HG02623 (cell line): ENCODE measurements around the gene NFYB.
"Not testable (repeated sequence)": the region's sequence is repeated elsewhere in the genome, so short reads cannot be mapped to it uniquely, and the experiment has no call there.

Source experiments
- ATAC-seq: cut with Tn5 transposase; IDR thresholded peaks from one replicate; pipeline ENCODE4 v1.9.1; 2021; ENCODE audit warnings: moderate library complexity; ENCODE audit not compliant: unreplicated experiment

NFYB gene

DNA sequence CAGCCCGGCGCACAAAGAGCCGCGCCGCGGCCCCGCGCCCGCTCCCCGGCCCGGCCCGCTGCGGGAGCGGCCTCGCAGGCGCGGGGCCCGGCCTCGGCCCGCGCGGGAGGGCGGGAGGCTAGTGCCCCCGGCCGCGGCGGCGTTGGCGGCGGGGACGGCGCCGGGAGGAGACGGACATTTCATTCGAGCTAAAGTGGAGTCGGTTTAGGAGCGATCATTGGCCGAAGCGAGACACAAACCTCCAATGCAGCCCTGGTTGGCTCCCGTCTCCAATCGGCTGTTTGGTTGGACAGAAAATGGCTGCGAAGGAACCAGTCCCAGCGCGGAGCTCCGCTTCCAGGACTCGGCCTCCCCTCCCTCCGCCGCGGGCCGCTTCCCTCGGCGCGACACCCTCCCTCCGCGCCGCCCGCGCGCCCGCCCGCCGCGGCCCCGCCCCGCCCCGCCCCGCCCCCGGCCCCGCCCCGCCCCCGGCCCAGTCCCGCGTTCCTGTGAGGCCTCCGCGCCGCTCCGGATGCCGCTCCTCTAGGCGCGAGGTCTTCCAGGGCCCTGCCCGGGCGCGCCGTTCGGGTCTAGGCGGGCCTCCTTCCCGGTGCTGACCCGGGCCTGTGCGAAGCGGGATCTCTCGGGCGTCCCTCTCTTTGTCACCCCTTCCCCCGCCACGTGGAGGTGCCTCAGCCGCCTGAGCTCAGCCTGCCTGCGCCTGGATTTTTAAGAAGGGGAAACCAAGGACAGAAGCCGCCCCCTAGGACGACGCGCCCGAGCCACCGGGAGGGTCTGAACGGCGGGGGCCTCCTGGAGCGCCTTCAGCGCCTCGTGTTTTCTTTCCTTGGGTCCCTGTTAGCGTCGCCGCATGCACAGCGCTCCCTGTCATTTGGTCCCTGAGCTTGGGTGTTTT, at the start of gene NFYB:
TSS of gene NFYB (minus strand) at position 309 of the 895 bp plus-strand sequence. CDS start 2,757 bp downstream, outside the sequence.
- peak; percentile 90 for ATAC-seq

GRCh38 chr12:104187446-104188155, 49.6 kb upstream of the NFYB start:
- ATAC-seq: no peak

DNA sequence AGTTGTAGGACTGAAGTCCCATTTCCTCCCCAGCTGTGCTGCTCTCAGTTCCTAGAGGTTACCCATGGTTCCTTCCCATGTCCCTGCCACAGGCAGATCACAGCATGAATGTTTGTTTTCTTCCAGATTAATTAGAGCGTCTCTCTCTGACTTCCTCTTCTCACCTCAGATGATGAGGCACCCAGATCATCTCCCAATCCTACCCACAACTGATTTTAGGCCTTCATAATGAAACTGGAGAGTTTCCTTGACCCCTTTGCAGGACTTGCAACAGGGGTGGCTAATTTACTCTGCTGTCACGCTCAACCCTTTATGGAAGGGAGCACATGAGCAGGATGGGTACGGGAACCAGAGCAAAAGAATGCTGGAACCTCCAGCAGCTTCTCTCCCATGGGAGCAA, 45.4 kb upstream of the NFYB start:
- no peak for ATAC-seq

GRCh38 chr12:104182621-104183378, 44.8 kb upstream of the NFYB start:
- no peak for ATAC-seq

DNA sequence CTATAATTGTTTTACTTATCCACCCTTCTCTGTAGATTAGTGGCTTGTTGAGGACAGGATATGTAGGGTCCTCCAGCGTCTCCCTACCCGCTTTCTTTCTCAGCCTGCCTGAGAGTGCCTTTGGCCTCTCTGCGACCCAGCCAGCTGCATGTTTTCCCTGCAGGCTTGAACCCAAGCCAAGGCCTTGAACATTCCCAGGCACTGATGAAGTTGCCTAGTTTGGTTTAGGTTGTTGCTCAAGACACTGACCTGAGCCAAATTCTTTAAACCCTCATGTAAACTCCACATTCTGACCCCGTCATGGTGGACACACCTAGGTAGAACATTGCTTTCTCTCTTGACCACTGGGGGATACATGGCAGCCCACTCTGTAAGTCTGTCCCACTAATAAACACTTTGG, 44.1 kb upstream of the NFYB start:
- ATAC-seq: no peak

GRCh38 chr12:104181313-104181712, 43.3 kb upstream of the NFYB start:
- ATAC-seq: no peak

DNA sequence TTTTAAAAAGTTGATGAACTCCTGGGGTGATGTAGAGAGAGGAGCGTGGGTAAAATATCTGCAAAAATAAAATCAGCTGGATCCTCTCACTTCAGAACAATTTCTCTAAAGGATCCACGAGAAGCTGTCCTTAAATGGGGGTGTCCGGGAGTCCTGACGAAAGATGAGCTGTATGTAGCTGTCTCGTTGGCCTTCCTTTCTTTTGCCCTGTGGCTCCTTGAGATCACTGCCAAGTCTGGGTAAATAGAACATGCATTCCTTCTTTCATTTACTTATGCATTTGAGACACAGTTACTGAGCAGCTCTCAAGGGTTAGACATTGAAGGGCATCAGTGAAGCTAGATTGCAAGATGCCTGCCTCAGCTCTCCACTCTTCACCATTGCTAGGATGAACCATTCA, 42.4 kb upstream of the NFYB start:
- no peak for ATAC-seq

GRCh38 chr12:104177663-104178501, 39.9 kb upstream of the NFYB start:
- no peak for ATAC-seq

DNA sequence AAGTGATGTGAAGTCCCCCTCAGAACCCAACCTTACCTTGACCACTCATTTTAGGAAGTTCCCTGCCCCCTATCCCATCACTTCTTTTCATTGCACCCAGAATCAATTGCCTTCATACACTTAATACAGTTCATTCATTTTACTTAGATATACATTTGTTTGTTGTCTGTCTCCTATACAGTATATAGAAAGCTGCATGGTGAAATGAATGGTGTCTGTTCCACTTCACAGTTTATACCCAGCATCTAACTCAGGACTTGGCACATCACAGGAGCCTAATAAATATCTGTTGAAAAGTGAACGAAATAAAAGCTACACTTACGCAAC, 39.3 kb upstream of the NFYB start:
- ATAC-seq: no peak

- no peak for ATAC-seq
Observed at GRCh38 chr12:104175726-104176247, 37.8 kb upstream of the NFYB start.

- not testable (repeated sequence) for ATAC-seq
Observed at GRCh38 chr12:104173804-104174203, 35.8 kb upstream of the NFYB start.

DNA sequence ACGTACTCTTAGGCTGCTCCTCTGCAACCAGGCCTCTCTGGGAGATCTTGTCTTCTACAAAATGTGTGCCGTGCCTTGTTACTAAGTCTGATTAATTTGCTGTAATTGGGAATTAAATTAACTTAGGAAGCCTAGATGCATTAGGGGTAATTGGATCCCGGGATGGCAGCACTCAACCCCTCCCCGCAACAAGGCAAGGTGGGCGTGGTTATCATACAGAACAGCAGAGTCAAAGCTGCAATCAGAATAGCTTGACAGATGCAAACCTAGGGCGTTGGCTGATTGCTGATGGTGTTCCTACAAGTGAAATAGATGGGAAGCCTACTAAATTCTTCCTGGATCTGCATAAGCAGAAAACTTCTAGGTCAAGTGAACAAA, 34.5 kb upstream of the NFYB start:
- ATAC-seq: no peak

GRCh38 chr12:104171785-104172569, 34.0 kb upstream of the NFYB start:
- ATAC-seq: no peak

- ATAC-seq: no peak
Observed at GRCh38 chr12:104168596-104168995, 30.6 kb upstream of the NFYB start.

- ATAC-seq: no peak
Observed at GRCh38 chr12:104167519-104168458, 29.8 kb upstream of the NFYB start.

DNA sequence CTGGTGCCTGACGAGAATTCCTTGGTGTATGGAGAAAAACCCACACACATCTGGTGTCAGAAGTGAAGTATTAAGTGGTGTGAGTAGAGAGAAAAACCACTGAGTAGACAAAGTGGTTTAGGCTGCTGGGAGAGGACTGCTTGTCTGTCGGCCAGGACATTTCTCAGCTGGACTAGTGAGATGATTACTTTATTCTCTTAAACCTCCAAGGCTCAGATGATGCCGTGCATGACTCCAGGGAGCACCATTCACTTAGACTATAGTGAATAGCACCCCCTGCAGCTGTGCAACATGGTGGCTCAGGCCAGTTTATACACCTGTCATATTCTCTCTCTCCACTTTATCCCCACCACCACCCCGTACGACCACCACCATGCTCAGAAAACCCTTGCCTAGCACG, 28.5 kb upstream of the NFYB start:
- no peak for ATAC-seq

DNA sequence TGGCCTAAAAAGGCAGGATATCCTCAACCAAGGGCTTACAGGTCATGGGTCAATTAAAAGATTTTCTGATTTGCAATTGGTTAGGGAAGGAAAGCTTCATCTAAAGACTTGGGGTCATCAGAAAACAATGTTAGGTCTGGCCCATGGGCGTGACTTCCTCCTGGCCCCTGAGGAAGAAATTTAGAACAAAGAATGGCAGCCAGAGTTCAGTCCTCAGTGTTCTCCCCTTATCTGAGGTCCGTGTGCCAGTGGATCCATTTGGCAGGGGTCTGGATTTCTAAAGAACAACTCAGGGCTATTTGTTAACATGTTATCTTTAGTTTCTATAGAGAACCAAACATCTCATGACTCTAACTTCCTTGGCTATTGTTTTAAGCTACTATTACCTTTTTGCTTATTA, 27.8 kb upstream of the NFYB start:
- no peak for ATAC-seq

- ATAC-seq: no peak
Observed at GRCh38 chr12:104164634-104165033, 26.6 kb upstream of the NFYB start.

GRCh38 chr12:104163631-104164030, 25.6 kb upstream of the NFYB start:
- ATAC-seq: no peak
